Measurements from ENCODE around the gene GPR78.

Gene GPR78

GRCh38 chr4:8586246-8586645, 6.1 kb downstream of the GPR78 start:
- no peak overlapping the region for H3K4me3 Mint-ChIP-seq
- peak overlapping the region in 1 of 2 donors; percentile 42 for H3K27ac Mint-ChIP-seq
- H3K27me3 Mint-ChIP-seq = peaks cover 62% of the 10 kb centered on the region
- ATAC-seq (no peak), DNase-seq (no peak)
- H3K9me3 Mint-ChIP-seq = peaks cover 0 to 6% of the 10 kb centered on the region in 2 donors
- H3K4me1 Mint-ChIP-seq = no peaks in the 10 kb centered on the region

GRCh38 chr4:8586671-8587468, 6.7 kb downstream of the GPR78 start:
- H3K4me1 Mint-ChIP-seq = no peaks in the 10 kb centered on the region
- H3K4me3 Mint-ChIP-seq = no peak overlapping the region
- H3K27ac Mint-ChIP-seq = no peak overlapping the region
- H3K9me3 Mint-ChIP-seq = peaks cover 0 to 6% of the 10 kb centered on the region in 2 donors
- no peak for DNase-seq
- ATAC-seq = no peak
- H3K27me3 Mint-ChIP-seq = peaks cover 64% of the 10 kb centered on the region

- Mint-ChIP-seq H3K27ac (no peak overlapping the region), H3K27me3 (peaks cover 59% of the 10 kb centered on the region), H3K9me3 (no peaks in the 10 kb centered on the region), H3K4me3 (no peak overlapping the region), H3K4me1 (no peaks in the 10 kb centered on the region)
- ATAC-seq (no peak), DNase-seq (no peak)
Observed at GRCh38 chr4:8587469-8588195, 7.4 kb downstream of the GPR78 start.

GRCh38 chr4:8588196-8588470, 7.9 kb downstream of the GPR78 start:
- Mint-ChIP-seq H3K4me1 (no peaks in the 10 kb centered on the region), H3K4me3 (no peak overlapping the region)
- ATAC-seq = no peak

GRCh38 chr4:8589336-8589735, 9.1 kb downstream of the GPR78 start:
- no peaks in the 10 kb centered on the region for H3K9me3 Mint-ChIP-seq
- no peaks in the 10 kb centered on the region for H3K4me1 Mint-ChIP-seq
- H3K4me3 Mint-ChIP-seq = no peak overlapping the region
- H3K27ac Mint-ChIP-seq = no peak overlapping the region
- DNase-seq = no peak
- peaks cover 67% of the 10 kb centered on the region for H3K27me3 Mint-ChIP-seq
- ATAC-seq = no peak

More at GRCh38 chr4:8588196-8588470, 7.9 kb downstream of the GPR78 start:
- H3K27me3 Mint-ChIP-seq = peaks cover 60% of the 10 kb centered on the region
- H3K27ac Mint-ChIP-seq = no peak overlapping the region
- H3K9me3 Mint-ChIP-seq = no peaks in the 10 kb centered on the region
- no peak for DNase-seq

- DNase-seq (no peak), ATAC-seq (no peak)
- H3K27ac Mint-ChIP-seq = no peak overlapping the region
- H3K9me3 Mint-ChIP-seq = no peaks in the 10 kb centered on the region
- H3K27me3 Mint-ChIP-seq = peaks cover 65% of the 10 kb centered on the region
- H3K4me3 Mint-ChIP-seq = no peak overlapping the region
- H3K4me1 Mint-ChIP-seq = no peaks in the 10 kb centered on the region
Observed at GRCh38 chr4:8589823-8590545, 9.8 kb downstream of the GPR78 start.

GRCh38 chr4:8590546-8590880, 10.3 kb downstream of the GPR78 start:
- Mint-ChIP-seq H3K9me3 (no peaks in the 10 kb centered on the region), H3K27me3 (peaks cover 60% of the 10 kb centered on the region), H3K4me1 (no peaks in the 10 kb centered on the region), H3K4me3 (no peak overlapping the region), H3K27ac (no peak overlapping the region)
- DNase-seq (no peak), ATAC-seq (no peak)

GRCh38 chr4:8591114-8591513, 10.9 kb downstream of the GPR78 start:
- peaks cover 54% of the 10 kb centered on the region for H3K27me3 Mint-ChIP-seq
- H3K4me3 Mint-ChIP-seq = no peak overlapping the region
- H3K27ac Mint-ChIP-seq = no peak overlapping the region
- DNase-seq = no peak
- no peaks in the 10 kb centered on the region for H3K4me1 Mint-ChIP-seq
- no peak for ATAC-seq
- no peaks in the 10 kb centered on the region for H3K9me3 Mint-ChIP-seq

- Mint-ChIP-seq H3K9me3 (no peaks in the 10 kb centered on the region), H3K4me3 (no peak overlapping the region), H3K4me1 (no peaks in the 10 kb centered on the region), H3K27me3 (peaks cover 47% of the 10 kb centered on the region), H3K27ac (no peak overlapping the region)
- DNase-seq = no peak
- no peak for ATAC-seq
Observed at GRCh38 chr4:8591626-8592365, 11.6 kb downstream of the GPR78 start.

GRCh38 chr4:8592366-8593263, 12.4 kb downstream of the GPR78 start, which contains the start of gene CPZ:
Gene CPZ, plus strand, starts transcription at chr4:8592765. Its CDS starts 69 bp downstream, at chr4:8592834.
- Mint-ChIP-seq H3K27ac (no peak within 1 kb of the TSS), H3K9me3 (no peaks in the 10 kb centered on the region), H3K4me1 (no peaks in the 10 kb centered on the region), H3K27me3 (peaks cover 51% of the 10 kb centered on the region), H3K4me3 (no peak within 1 kb of the TSS)
- no peak for DNase-seq
- ATAC-seq = no peak

GRCh38 chr4:8593264-8594096, 13.3 kb downstream of the GPR78 start:
- Mint-ChIP-seq H3K4me3 (no peak overlapping the region), H3K27me3 (peaks cover 51% of the 10 kb centered on the region), H3K27ac (no peak overlapping the region), H3K4me1 (no peaks in the 10 kb centered on the region), H3K9me3 (no peaks in the 10 kb centered on the region)
- DNase-seq (no peak), ATAC-seq (no peak)

GRCh38 chr4:8594097-8595038, 14.2 kb downstream of the GPR78 start:
- no peaks in the 10 kb centered on the region for H3K9me3 Mint-ChIP-seq
- ATAC-seq = no peak

More at GRCh38 chr4:8594097-8595038, 14.2 kb downstream of the GPR78 start:
- H3K27me3 Mint-ChIP-seq = peaks cover 51% of the 10 kb centered on the region
- H3K27ac Mint-ChIP-seq = peak overlapping the region in 1 of 2 donors; percentile 82
- no peak overlapping the region for H3K4me3 Mint-ChIP-seq
- no peaks in the 10 kb centered on the region for H3K4me1 Mint-ChIP-seq
- DNase-seq = no peak

All from stimulated activated naive CD8-positive, alpha-beta T cell treated with anti-CD3 and anti-CD28 coated beads, Interleukin-15, amount 100 ng/mL, for 72 hours (primary cell).